ENCODE measurements around the gene TYK2. TPM values are rescaled to one million over a fixed set of nuclear protein-coding genes. Genes with fewer than 3 reads are reported as not detected.

Gene TYK2
- 364 and 893 TPM in 2 replicates for total RNA-seq (2011; cell fraction: chromatin; rRNA removed; ENCODE audit: low replicate concordance)
- total RNA-seq (2011; cell fraction: nucleolus; rRNA removed) = 386 and 391 TPM in 2 replicates
- total RNA-seq (2011; cell fraction: nucleoplasm; rRNA removed) = 314 and 336 TPM in 2 replicates
- total RNA-seq (2014; rRNA removed) (132 and 147 TPM in 2 replicates), total RNA-seq (2014; rRNA removed; fragmentation: Illumina TruSeq; extraction: Trizol) (56.6 and 57.5 TPM in 2 replicates), total RNA-seq (2015; rRNA removed; fragmentation: Illumina TruSeq; extraction: Trizol) (85.0 and 85.9 TPM in 2 replicates), total RNA-seq (2021) (123 and 144 TPM in 2 replicates), polyA plus RNA-seq (2011; rRNA removed) (51.9 and 75.4 TPM in 2 replicates), polyA plus RNA-seq (2014; fragmentation: Illumina TruSeq; extraction: Trizol) (125 and 126 TPM in 2 replicates), polyA plus RNA-seq (2014; fragmentation: Nextera tagmentation; extraction: Ambion mirVana) (10 to 100 TPM; 15.0 to 19.9 TPM), polyA plus RNA-seq (2014; rRNA removed) (174 and 182 TPM in 2 replicates), polyA minus RNA-seq (2011; rRNA and poly(A)+ RNA removed) (14.0 and 30.4 TPM in 2 replicates), Bru-seq, nascent RNA (percentile 63 among the genes with signal in this experiment), BruChase-seq, experiment 1, labeled RNA remaining after a 2-hour chase (percentile 63 among the genes with signal in this experiment), BruChase-seq, experiment 2, labeled RNA remaining after a 6-hour chase (percentile 71 among the genes with signal in this experiment)
- 57.5 and 76.1 TPM in 2 replicates for polyA plus RNA-seq (2011; cell fraction: cytosol; rRNA removed)
- 548 and 794 TPM in 2 replicates for polyA plus RNA-seq (2011; cell fraction: nucleus; rRNA removed)
- polyA plus RNA-seq (2012) = 111 and 155 TPM in 2 replicates
- 50.7 and 53.3 TPM in 2 replicates for polyA minus RNA-seq (2011; cell fraction: cytosol; rRNA and poly(A)+ RNA removed)
- polyA minus RNA-seq (2011; cell fraction: nucleus; rRNA and poly(A)+ RNA removed) = 55.5 and 67.1 TPM in 2 replicates
- long read RNA-seq, experiment 1, full-length matches to known transcripts = 44 of 210 reads
- long read RNA-seq, experiment 1, partial matches to known transcripts = 105 of 210 reads
- long read RNA-seq, experiment 1, other reads (novel, unspliced or antisense) = 61 of 210 reads
- long read RNA-seq, experiment 2, full-length matches to known transcripts = 13 of 48 reads
- long read RNA-seq, experiment 2, partial matches to known transcripts = 18 of 48 reads
- long read RNA-seq, experiment 2, other reads (novel, unspliced or antisense) = 17 of 48 reads
- long read RNA-seq, experiment 3, full-length matches to known transcripts = 3 of 12 reads
- long read RNA-seq, experiment 3, partial matches to known transcripts = 7 of 12 reads
- long read RNA-seq, experiment 3, other reads (novel, unspliced or antisense) = 2 of 12 reads

- no TSS peak for BruUV-seq (replicated peaks)
- Histone ChIP-seq H3K79me2 (ENCODE audit: control insufficient read depth, insufficient read depth, low read length) (peaks cover 28% of the 10 kb centered on the region), H3K36me3 (ENCODE audit: control insufficient read depth, insufficient read depth, low read length) (peaks cover 17% of the 10 kb centered on the region), H3K4me3 (peak within 1 kb of the TSS; percentile 91), H3K9me1 (ENCODE audit: control insufficient read depth, insufficient read depth, low read length) (no peaks in the 10 kb centered on the region), H3K4me2 (ENCODE audit: insufficient read depth, low read length) (peak within 1 kb of the TSS; percentile 100), H3K9me3 (replicated peaks; ENCODE audit: control insufficient read depth, insufficient read depth, low read depth, low read length) (no peaks in the 10 kb centered on the region), H3K27ac (ENCODE audit: extremely low read depth, low read depth, low read length) (peak within 1 kb of the TSS; percentile 96), H3K4me1 (replicated peaks in 1 of 2; ENCODE audit: control insufficient read depth in 2 of 2, insufficient read depth in 2 of 2, low read length in 2 of 2) (peaks cover 8 to 18% of the 10 kb centered on the region in 2 experiments; a peak in 4 of 5 replicates), H2AFZ (ENCODE audit: low read depth, low read length) (peak within 1 kb of the TSS; percentile 98), H3K27me3 (ENCODE audit: control insufficient read depth in 2 of 2, insufficient read depth in 2 of 2, low read length in 2 of 2) (no peaks in the 10 kb centered on the region), H4K20me1 (replicated peaks; ENCODE audit: control insufficient read depth, insufficient read depth, low read length) (no peaks in the 10 kb centered on the region), H3K9ac (ENCODE audit: insufficient read depth in 1 of 2, low read depth in 2 of 2, low read length in 2 of 2) (peak within 1 kb of the TSS; percentile 98)
- FAIRE-seq = peak; percentile 99
- peak; percentile 99 to 100 (median 100) for DNase-seq (ENCODE audit: extremely low read depth in 1 of 4, low spot score in 3 of 4)
- in situ Hi-C loops (cut with MboI) (no loop called here), intact Hi-C loops (cut with micrococcal nuclease) (loop anchor here (2.0 kb wide), 3 partner anchors 46 to 110 kb away; partner anchors contain the start of genes ICAM1 and ICAM5)
- CTCF ChIA-PET (ENCODE audit: low intra/inter-chr PET ratio) = interaction anchor here (0.8 kb wide), 1 partner anchor 9 kb away, joined by 3 read pairs; no protein-coding TSS in a partner anchor
- peak; percentile 98 for ATAC-seq
- 1% methylated on average over 46 of the region's 58 CpGs for WGBS (ENCODE audit: insufficient coverage, low coverage, missing lambda C conversion rate)
- POLR2A ChIA-PET = interaction anchor here (0.5 to 2.3 kb wide), 15 partner anchors 8 to 373 kb away, joined by 3 to 11 read pairs (median 4); partner anchors contain the start of genes ICAM1, ICAM5 and RAVER1
- TF ChIP-seq TAF9B (IDR thresholded peaks at IDR 0.05; ENCODE audit: partially characterized antibody) (peak; percentile 62), ZNF140 (CRISPR knock-in tag; IDR thresholded peaks at IDR 0.05) (no peak), HLTF (IDR thresholded peaks at IDR 0.05) (0 out of 2 replicates have a peak, but pooled peaks have one; percentile 48), PML (IDR thresholded peaks at IDR 0.05; ENCODE audit: low read length) (peak; percentile 65; the same call in 1 of the 2 replicates), CHD2 (IDR thresholded peaks at IDR 0.05; ENCODE audit: low read depth, low read length) (peak; percentile 89), CAMTA2 (CRISPR knock-in tag; conservative IDR thresholded peaks at IDR 0.05) (no peak), EGR1 (conservative IDR thresholded peaks at IDR 0.05) (peak; percentile 68), KDM5B (IDR thresholded peaks at IDR 0.05; ENCODE audit: insufficient replicate concordance, low read depth, low read length) (peak; percentile 92), ZNF395 (CRISPR knock-in tag; IDR thresholded peaks at IDR 0.05) (peak; percentile 72; the same call in 1 of the 2 replicates), JUN (IDR thresholded peaks at IDR 0.05; ENCODE audit: borderline replicate concordance, low read depth, low read length) (no peak), JUN (CRISPR knock-in tag; IDR thresholded peaks at IDR 0.05; ENCODE audit: borderline replicate concordance) (0 out of 2 replicates have a peak, but pooled peaks have one; percentile 71), CHAMP1 (IDR thresholded peaks at IDR 0.05) (no peak)
These were observed at the start of gene TYK2 for GRCh38 chr19:10380313-10381102. TYK2 (minus strand) TSS chr19:10380572; CDS start chr19:10378406, 2,166 bp downstream.

Data from K562 (cell line).